Effector memory CD8-positive, alpha-beta T cell (primary cell): ENCODE data around the gene EAF2.

Experiments
- ATAC-seq: fragments of 150-1000 bp; cut with Tn5 transposase; replicated peaks from 2 replicates; pipeline ENCODE4 v1.10.0; 2021; ENCODE audit warnings: mild to moderate bottlenecking, moderate library complexity
- DNase-seq, 3 experiments: peaks; one replicate each; pipeline ENCODE4 v3.0.0; 2021
- H3K27ac Mint-ChIP-seq, 2 donors: one replicate each; pipeline ENCODE4 v1.8.0; 2022; ENCODE audit warnings: mild to moderate bottlenecking in 2 of 2, mixed read lengths in 2 of 2, moderate library complexity in 2 of 2
- H3K27me3 Mint-ChIP-seq, 2 donors: one replicate each; pipeline ENCODE4 v1.8.0; 2022; ENCODE audit warnings: mixed read lengths in 2 of 2
- H3K36me3 Mint-ChIP-seq: one replicate; pipeline ENCODE4 v1.8.0; 2022; ENCODE audit warnings: mild to moderate bottlenecking, moderate library complexity, mixed read lengths; ENCODE audit not compliant: insufficient read depth
- H3K4me1 Mint-ChIP-seq, 2 donors: one replicate each; pipeline ENCODE4 v1.8.0; 2022; ENCODE audit warnings: low read depth in 2 of 2, mixed read lengths in 2 of 2
- H3K4me3 Mint-ChIP-seq, 2 donors: one replicate each; pipeline ENCODE4 v1.8.0; 2022; ENCODE audit warnings: mild to moderate bottlenecking in 2 of 2, mixed read lengths in 2 of 2, moderate library complexity in 2 of 2
- H3K9me3 Mint-ChIP-seq, 2 donors: one replicate each; pipeline ENCODE4 v1.8.0; 2022; ENCODE audit warnings: mixed read lengths in 2 of 2
- total RNA-seq, 9 experiments: gene quantifications; one replicate each; lab custom pipeline; 2026; lab: John Stamatoyannopoulos, UW

The EAF2 gene
- 3.7 to 12.6 (median 4.8) reads per million in 9 experiments for total RNA-seq

- peak; percentile 94 for ATAC-seq
- Mint-ChIP-seq H3K27me3 (no peaks in the 10 kb centered on the region), H3K4me3 (peak within 1 kb of the TSS; percentile 91 to 92), H3K27ac (peak within 1 kb of the TSS; percentile 94), H3K9me3 (no peaks in the 10 kb centered on the region), H3K36me3 (peaks cover 32% of the 10 kb centered on the region), H3K4me1 (peaks cover 26 to 37% of the 10 kb centered on the region in 2 donors)
- peak; percentile 94 to 98 (median 96) for DNase-seq
Measured at GRCh38 chr3:121834671-121835464, at the start of gene EAF2, which contains the start of gene IQCB1. EAF2 (plus strand) TSS chr3:121835209; CDS start chr3:121835286, 77 bp downstream. IQCB1 (minus strand) TSS chr3:121835060; CDS start chr3:121828960, 6,100 bp downstream.

GRCh38 chr3:121786485-121786884 lies 48.5 kb upstream of the EAF2 start:
- H3K36me3 Mint-ChIP-seq, result peaks cover 59% of the 10 kb centered on the region
- no peaks in the 10 kb centered on the region for H3K9me3 Mint-ChIP-seq
- ATAC-seq (no peak), DNase-seq (no peak)
- H3K27me3 Mint-ChIP-seq, result no peaks in the 10 kb centered on the region
- no peaks in the 10 kb centered on the region for H3K4me1 Mint-ChIP-seq
- peak overlapping the region in 1 of 2 donors; percentile 70 for H3K27ac Mint-ChIP-seq
- no peak overlapping the region for H3K4me3 Mint-ChIP-seq

GRCh38 chr3:121793078-121793477 lies 41.9 kb upstream of the EAF2 start:
- DNase-seq (no peak), ATAC-seq (no peak)
- peaks cover 43% of the 10 kb centered on the region for H3K36me3 Mint-ChIP-seq
- no peaks in the 10 kb centered on the region for H3K27me3 Mint-ChIP-seq
- H3K4me3 Mint-ChIP-seq, result no peak overlapping the region
- no peaks in the 10 kb centered on the region for H3K9me3 Mint-ChIP-seq
- H3K27ac Mint-ChIP-seq, result no peak overlapping the region
- H3K4me1 Mint-ChIP-seq, result no peaks in the 10 kb centered on the region

- no peaks in the 10 kb centered on the region for H3K4me1 Mint-ChIP-seq
- H3K27ac Mint-ChIP-seq, result no peak overlapping the region
- H3K4me3 Mint-ChIP-seq, result no peak overlapping the region
Measured at GRCh38 chr3:121794264-121794983, 40.6 kb upstream of the EAF2 start.

GRCh38 chr3:121796970-121797369 lies 38.0 kb upstream of the EAF2 start:
- peaks cover 2 to 3% of the 10 kb centered on the region in 2 donors for H3K4me1 Mint-ChIP-seq
- H3K9me3 Mint-ChIP-seq, result no peaks in the 10 kb centered on the region

More at GRCh38 chr3:121794264-121794983, 40.6 kb upstream of the EAF2 start:
- DNase-seq (no peak), ATAC-seq (no peak)
- Mint-ChIP-seq H3K36me3 (peaks cover 31% of the 10 kb centered on the region), H3K9me3 (no peaks in the 10 kb centered on the region), H3K27me3 (no peaks in the 10 kb centered on the region)

GRCh38 chr3:121800906-121801305 lies 34.1 kb upstream of the EAF2 start:
- H3K4me1 Mint-ChIP-seq, result peaks cover 2 to 3% of the 10 kb centered on the region in 2 donors
- H3K9me3 Mint-ChIP-seq, result no peaks in the 10 kb centered on the region
- peaks cover 28% of the 10 kb centered on the region for H3K36me3 Mint-ChIP-seq
- H3K27me3 Mint-ChIP-seq, result no peaks in the 10 kb centered on the region
- ATAC-seq (no peak), DNase-seq (no peak)
- H3K4me3 Mint-ChIP-seq, result no peak overlapping the region
- peak overlapping the region in 1 of 2 donors; percentile 16 for H3K27ac Mint-ChIP-seq

More at GRCh38 chr3:121796970-121797369, 38.0 kb upstream of the EAF2 start:
- H3K36me3 Mint-ChIP-seq, result peaks cover 21% of the 10 kb centered on the region
- H3K27ac Mint-ChIP-seq, result no peak overlapping the region
- H3K4me3 Mint-ChIP-seq, result no peak overlapping the region
- no peaks in the 10 kb centered on the region for H3K27me3 Mint-ChIP-seq
- DNase-seq, result no peak
- no peak for ATAC-seq

GRCh38 chr3:121803771-121804320 lies 31.2 kb upstream of the EAF2 start:
- no peaks in the 10 kb centered on the region for H3K9me3 Mint-ChIP-seq
- no peak overlapping the region for H3K4me3 Mint-ChIP-seq
- ATAC-seq (no peak), DNase-seq (no peak)
- H3K27me3 Mint-ChIP-seq, result no peaks in the 10 kb centered on the region
- peaks cover 28% of the 10 kb centered on the region for H3K36me3 Mint-ChIP-seq
- H3K27ac Mint-ChIP-seq, result no peak overlapping the region
- peaks cover 2 to 3% of the 10 kb centered on the region in 2 donors for H3K4me1 Mint-ChIP-seq

- peak overlapping the region in 1 of 2 donors; percentile 7 for H3K27ac Mint-ChIP-seq
- peaks cover 27% of the 10 kb centered on the region for H3K36me3 Mint-ChIP-seq
- H3K4me3 Mint-ChIP-seq, result no peak overlapping the region
- DNase-seq (no peak), ATAC-seq (no peak)
- H3K27me3 Mint-ChIP-seq, result no peaks in the 10 kb centered on the region
- H3K9me3 Mint-ChIP-seq, result no peaks in the 10 kb centered on the region
- H3K4me1 Mint-ChIP-seq, result peaks cover 9 to 17% of the 10 kb centered on the region in 2 donors
Measured at GRCh38 chr3:121809249-121809648, 25.8 kb upstream of the EAF2 start.

- Mint-ChIP-seq H3K4me3 (no peak overlapping the region), H3K27me3 (no peaks in the 10 kb centered on the region), H3K36me3 (peaks cover 30% of the 10 kb centered on the region), H3K4me1 (peaks cover 33 to 66% of the 10 kb centered on the region in 2 donors), H3K27ac (peak overlapping the region in 1 of 2 donors; percentile 35), H3K9me3 (no peaks in the 10 kb centered on the region)
- DNase-seq, result no peak
- no peak for ATAC-seq
Measured at GRCh38 chr3:121817753-121818152, 17.3 kb upstream of the EAF2 start.

- Mint-ChIP-seq H3K4me1 (peaks cover 29 to 65% of the 10 kb centered on the region in 2 donors), H3K36me3 (peaks cover 36% of the 10 kb centered on the region)
Measured at GRCh38 chr3:121818578-121818977, 16.4 kb upstream of the EAF2 start.

GRCh38 chr3:121819236-121819635 lies 15.8 kb upstream of the EAF2 start:
- peaks cover 24 to 58% of the 10 kb centered on the region in 2 donors for H3K4me1 Mint-ChIP-seq
- ATAC-seq (no peak), DNase-seq (no peak)
- H3K4me3 Mint-ChIP-seq, result no peak overlapping the region
- H3K36me3 Mint-ChIP-seq, result peaks cover 38% of the 10 kb centered on the region
- H3K27me3 Mint-ChIP-seq, result no peaks in the 10 kb centered on the region
- H3K27ac Mint-ChIP-seq, result no peak overlapping the region
- peaks cover 0 to 7% of the 10 kb centered on the region in 2 donors for H3K9me3 Mint-ChIP-seq

More at GRCh38 chr3:121818578-121818977, 16.4 kb upstream of the EAF2 start:
- no peak overlapping the region for H3K4me3 Mint-ChIP-seq
- no peak for DNase-seq
- no peak for ATAC-seq
- H3K27me3 Mint-ChIP-seq, result no peaks in the 10 kb centered on the region
- H3K9me3 Mint-ChIP-seq, result peaks cover 0 to 7% of the 10 kb centered on the region in 2 donors
- peak overlapping the region; percentile 5 to 35 for H3K27ac Mint-ChIP-seq

GRCh38 chr3:121821421-121822199 lies 13.4 kb upstream of the EAF2 start:
- no peak overlapping the region for H3K4me3 Mint-ChIP-seq
- no peak overlapping the region for H3K27ac Mint-ChIP-seq
- peaks cover 0 to 7% of the 10 kb centered on the region in 2 donors for H3K9me3 Mint-ChIP-seq
- peaks cover 13 to 42% of the 10 kb centered on the region in 2 donors for H3K4me1 Mint-ChIP-seq
- DNase-seq (no peak), ATAC-seq (no peak)
- peaks cover 56% of the 10 kb centered on the region for H3K36me3 Mint-ChIP-seq
- H3K27me3 Mint-ChIP-seq, result no peaks in the 10 kb centered on the region

- peaks cover 8 to 36% of the 10 kb centered on the region in 2 donors for H3K4me1 Mint-ChIP-seq
- DNase-seq (no peak), ATAC-seq (no peak)
- H3K4me3 Mint-ChIP-seq, result no peak overlapping the region
- peaks cover 64% of the 10 kb centered on the region for H3K36me3 Mint-ChIP-seq
- peaks cover 0 to 7% of the 10 kb centered on the region in 2 donors for H3K9me3 Mint-ChIP-seq
- no peak overlapping the region for H3K27ac Mint-ChIP-seq
- H3K27me3 Mint-ChIP-seq, result no peaks in the 10 kb centered on the region
Measured at GRCh38 chr3:121822973-121823372, 12.0 kb upstream of the EAF2 start.
